GM18517 (cell line): ENCODE measurements around the gene KSR1.

ENCODE experiments used
- ATAC-seq: cut with Tn5 transposase; IDR thresholded peaks from one replicate; pipeline ENCODE4 v1.9.1; 2021; ENCODE audit warnings: mild to moderate bottlenecking, moderate library complexity; ENCODE audit not compliant: unreplicated experiment

Gene KSR1

DNA sequence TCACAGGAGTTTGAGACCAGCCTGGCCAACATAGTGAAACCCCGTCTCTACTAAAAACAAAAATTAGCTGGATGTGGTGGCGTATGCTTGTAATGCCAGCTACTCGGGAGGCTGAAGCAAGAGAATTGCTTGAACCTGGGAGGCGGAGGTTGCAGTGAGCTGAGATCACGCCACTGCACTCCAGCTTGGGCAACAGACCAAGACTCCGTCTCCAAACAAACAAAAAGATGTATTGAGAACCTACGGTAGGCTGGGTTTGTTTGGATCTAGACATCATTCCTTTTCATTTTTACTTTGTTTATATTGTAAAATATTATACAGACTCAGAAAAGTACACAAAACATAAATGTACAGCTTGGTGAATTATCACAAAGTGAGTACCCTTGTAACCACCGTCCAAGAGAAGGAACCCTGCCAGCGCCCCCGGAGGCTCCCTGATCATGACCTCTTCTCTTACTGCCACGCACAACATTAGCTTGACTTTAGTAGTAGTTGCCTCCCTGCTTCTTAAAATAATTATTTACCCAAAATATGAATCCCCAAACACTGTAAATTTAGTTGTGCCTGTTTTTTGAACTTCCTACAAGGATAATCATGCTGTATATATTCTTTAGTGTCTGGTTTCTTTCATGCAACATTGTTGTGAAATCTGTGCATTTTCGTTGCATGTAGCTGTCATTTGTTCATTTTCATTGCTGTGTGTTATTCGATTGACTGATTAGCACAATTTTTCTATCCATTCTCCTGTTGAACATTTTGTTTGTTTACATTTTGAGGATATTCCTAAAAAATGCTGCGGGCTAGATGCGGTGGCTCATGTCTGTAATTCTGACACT is 56.5 kb downstream of the KSR1 start:
- ATAC-seq: no peak

DNA sequence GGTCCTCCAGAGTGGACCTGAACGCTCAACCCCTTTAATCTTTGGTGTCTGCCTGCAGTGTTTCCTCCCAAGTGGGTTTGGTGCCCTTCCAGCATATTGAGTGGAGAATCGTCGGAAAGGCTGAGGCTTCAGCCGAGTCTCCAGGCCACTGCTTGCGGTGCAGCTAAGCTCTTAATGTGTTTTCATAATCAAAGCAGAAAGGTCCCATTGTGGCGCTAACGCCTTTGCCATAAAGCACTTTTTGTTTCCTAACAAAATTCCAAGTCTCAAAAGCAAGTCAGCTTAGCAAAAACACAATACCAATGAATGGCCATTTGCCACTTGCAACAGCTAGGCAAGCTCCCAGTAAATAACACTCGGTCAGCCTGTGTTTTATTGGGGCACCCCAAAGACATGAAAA is 57.6 kb downstream of the KSR1 start:
- ATAC-seq: no peak

DNA sequence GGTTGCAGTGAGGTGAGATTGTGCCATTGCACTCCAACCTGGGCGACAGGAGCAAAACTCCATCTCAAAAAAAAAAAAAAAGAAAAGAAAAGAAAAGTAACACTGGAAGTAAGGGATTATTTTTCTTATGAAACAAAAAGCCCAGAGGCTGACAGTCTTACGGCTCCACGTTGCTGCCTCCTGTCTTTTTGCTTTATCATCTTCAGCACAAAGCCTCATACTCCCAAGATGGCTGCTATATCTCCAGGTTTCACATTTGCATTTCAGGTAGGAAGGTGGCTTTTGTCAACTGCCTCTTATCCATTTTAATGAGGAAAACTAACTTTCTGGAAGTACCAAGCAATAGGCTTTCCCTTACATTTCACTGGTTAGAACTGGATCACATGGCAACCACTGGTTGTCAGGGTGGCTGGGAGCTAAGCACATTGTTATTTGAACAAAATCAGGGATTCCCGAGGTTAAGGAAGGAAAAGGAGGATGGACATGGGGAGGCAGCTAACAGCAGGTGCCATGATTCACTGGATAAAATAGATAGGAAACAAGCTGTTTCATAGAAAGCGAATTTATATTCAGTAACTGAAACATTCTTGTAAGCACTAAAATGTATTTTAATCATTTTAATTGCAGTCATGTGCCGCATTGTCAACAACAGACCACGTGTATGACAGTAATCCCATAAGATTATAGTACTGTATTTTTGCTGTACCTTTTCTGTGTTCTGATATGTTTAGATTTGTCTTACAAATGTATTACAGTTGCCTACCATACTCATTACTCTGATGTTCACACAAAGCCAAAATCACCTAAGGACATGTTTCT is 58.6 kb downstream of the KSR1 start:
- no peak for ATAC-seq

DNA sequence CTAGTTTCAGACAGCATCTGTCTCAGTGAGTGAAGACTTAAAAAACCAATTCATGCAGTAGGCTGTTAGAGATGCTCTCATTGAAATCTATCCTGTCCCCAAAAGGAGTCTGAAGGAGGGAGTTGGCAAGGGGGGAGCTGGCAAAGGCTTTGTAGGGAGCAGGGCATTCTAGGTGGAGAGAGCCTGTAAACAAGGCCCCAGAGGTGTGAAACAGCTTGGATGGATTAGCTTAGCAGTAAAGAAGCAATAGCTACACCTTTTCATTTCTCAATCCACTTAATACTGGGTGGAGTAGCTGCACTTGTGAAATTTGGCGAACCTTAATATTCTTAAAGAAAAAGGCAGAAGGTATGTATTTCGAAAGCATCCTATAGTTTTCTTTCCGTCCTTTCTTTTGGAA is 61.8 kb downstream of the KSR1 start:
- ATAC-seq: no peak

DNA sequence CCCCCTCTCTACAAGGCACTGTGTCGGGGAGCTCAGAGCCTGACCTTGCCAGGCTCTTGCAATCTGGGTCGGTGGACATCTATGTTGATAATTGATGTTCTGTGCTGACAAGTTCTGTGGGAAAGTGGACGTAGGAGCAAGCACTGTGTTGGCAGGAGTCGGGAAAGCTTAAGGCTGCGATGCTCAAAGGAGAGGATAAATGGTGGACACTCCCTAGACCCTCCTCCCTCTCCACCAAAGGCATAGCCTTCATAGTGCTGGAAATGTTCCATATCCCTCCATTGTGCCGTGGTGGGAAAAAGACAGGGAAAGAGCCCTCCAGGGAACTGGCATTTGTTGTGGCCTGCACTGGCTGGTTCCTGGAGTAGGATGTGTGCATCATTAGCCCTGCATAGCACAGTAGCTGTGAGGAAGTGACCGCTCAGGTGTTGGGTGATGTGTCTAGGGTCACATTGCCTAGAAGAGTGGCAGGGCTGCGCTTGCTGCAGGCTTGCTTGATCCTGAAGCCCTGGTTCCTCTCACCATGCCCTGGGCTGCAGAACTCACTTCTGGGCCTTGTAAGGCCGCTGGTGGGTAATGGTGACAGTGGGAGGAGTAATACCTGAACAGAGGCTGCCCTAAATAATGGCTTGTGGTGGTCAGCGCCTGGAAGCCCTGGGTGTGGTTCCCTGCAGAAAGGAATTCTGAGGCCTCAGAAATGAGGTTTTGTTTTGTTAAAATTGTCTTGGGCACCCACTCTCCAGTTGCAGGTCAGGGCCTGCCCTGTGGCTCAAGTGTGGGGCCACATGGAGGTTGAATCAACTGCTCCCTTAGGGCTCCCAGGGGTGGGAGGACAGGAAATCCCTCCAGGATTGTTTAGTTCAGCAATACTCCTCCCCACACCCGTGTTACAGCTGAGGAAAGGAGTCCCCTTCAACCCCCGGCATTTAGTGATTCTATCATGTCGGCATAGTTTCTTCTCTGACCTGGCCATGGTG is 62.6 kb downstream of the KSR1 start:
- ATAC-seq: no peak

DNA sequence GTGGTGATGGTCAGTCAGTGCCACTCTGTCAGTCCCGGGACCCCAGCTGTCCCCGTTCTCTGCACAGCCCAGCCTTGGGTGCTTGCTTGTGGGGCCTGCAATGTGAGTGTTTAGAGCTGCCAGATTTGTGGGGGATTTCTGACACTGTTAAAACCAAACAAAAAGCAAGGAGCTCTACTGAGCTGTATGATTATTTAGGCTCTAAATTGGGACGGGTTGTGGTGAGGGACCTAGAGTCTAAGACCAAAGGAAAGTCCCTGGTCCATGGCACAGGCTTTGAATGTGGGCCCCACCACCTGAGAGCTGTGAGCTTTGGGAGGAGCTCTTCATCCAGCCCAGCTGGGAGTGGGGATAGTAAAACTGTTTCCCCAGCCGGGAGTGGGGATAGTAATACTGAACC is 63.3 kb downstream of the KSR1 start:
- ATAC-seq: peak; percentile 58

DNA sequence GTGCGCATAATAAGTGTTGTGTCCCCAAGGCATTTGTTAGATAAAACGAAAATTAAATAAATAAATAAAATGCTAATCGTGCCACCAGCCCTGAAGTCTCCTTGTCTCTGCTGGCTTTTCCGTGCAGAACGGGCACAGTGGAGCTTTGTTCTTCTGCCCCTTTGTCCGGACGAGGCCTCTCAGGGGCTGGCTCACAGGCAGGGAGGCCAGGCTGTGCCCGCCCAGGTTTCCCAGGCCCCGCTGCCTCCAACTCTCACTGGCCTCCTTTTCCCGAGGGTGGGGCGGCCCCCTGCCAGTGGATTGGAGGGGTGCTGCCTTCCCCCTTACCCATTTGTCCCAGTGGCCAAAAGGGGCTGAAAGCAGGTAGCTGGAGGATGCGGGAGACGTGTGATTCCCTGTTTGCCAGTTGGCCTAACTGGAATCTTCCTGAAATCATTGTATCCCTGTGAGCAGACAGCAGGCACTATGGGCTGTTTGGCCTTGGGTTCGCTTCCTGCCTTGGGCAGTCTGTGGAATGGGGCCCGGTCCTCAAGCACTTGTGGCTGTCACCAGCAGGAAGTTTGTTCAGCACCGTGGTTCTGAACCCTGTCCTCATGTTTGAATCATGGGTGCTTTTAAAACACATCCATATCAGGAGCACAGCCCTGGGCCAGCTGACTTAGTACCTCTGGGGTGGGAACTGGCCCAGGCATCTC is 64.4 kb downstream of the KSR1 start:
- no peak for ATAC-seq

DNA sequence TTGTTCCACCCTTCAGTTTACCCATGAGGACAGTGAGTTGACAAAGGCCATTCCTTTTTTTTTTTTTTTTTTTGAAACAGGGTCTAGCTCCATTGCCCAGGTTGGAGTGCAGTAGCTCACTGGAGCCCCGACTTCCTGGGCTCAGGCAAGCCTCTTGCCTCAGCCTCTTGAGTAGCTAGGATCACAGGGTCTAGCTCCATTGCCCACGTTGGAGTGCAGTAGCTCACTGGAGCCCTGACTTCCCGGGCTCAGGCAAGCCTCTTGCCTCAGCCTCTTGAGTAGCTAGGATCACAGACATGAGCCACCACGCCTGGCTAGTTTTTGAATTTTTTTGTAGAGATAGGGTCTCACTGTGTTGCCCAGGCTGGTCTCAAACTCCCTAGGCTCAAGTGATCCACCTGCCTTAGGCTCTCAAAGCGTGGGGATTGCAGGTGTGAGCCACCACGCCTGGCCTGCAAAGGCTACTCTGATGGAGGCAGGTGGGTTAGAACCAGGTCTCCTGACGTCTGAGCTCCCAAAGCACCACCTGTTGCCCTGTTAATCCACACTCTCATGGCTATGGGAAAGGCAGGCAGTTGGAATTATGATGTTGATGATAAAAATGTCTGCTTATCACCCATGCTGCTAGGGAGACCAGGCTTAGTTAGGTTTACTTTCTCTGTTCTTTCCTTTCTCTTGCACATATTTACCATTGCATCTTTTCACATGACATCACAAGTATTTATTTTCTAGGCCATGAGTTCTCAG is 65.2 kb downstream of the KSR1 start:
- ATAC-seq: no peak

DNA sequence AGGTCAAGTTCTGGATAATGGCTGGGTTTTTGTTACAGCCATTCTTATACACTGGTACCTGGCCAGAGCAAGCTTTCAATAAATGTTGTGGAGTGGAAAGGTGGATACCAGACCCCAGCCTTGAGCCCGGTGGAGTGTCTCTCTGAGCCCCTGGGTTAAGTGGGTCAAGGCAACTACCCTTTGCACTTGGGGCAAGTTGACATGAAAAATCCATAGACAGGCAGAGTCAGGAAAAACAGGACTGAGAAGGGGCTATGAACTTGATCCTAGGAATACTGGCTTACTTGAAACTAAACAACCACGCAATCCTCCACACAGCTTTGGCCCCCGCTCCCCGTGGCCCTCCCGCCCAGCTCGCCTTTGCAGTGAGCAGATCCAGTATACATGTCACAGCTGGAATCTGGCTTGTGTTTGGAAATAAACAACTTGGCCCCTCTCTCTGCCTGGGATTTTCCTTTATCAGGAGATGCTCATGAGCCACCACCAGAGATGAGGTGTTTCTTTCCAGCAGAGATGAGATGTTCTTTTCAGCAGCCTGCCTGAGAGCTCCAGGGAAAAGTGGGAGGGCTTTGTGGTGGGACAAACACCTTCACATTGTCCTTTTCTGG is 65.9 kb downstream of the KSR1 start:
- ATAC-seq: no peak

DNA sequence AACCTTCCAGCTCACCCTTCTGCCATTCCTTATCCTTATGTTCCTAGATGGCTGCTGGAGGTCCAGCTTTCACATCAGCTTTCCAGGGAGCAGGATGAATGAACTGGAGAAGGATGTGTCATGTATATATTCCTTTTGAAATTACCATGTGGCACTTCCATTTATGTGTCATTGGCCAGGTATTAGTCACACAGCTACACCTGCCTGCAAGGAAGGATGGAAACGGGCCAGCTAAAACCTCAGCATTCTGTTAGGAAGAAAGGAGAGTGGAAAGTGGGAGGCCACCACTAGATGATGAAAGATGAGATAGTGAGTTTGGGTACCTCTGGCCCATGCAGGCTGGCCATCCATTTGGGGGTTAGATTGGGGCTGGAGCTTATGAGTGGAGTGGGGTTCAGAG is 67.5 kb downstream of the KSR1 start:
- no peak for ATAC-seq

DNA sequence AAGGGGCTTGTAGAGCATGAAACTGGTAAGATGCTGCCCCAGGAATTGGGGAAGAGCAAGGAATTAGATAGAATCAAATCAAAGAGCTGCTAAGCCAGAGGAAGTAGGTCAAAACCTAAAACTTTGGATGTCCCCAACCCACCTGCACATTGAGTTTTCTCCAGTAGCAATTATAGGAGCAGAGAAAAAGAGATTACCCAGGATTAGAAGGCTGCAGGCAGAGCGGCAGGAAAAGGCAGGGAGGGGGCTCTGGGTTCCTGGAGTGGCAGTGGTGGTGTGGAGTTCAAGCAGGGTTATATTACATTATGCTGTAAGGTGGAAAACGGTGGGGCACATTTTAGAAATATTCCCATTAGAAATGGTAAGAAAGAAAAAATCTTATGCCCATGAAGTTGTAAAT is 68.3 kb downstream of the KSR1 start:
- ATAC-seq: no peak

DNA sequence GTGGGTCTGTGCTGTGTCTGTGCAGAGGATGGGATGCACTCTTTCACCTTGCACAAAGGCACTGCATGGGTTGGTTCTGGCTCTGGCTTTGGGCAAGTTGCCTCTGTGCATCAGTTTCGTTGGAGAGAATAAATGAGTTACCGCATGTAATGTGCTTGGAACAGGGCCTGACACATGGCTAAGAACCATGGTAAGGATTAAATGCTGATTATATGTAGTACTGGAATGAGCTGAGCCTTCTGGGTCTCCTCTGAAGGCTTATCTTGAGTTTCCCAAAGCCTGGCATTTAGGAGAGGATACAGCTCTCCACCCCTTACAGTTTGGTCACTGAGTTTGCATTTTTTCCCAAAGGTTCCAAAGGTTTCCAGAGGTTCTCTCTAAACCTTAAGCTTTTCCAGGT is 69.1 kb downstream of the KSR1 start:
- no peak for ATAC-seq

DNA sequence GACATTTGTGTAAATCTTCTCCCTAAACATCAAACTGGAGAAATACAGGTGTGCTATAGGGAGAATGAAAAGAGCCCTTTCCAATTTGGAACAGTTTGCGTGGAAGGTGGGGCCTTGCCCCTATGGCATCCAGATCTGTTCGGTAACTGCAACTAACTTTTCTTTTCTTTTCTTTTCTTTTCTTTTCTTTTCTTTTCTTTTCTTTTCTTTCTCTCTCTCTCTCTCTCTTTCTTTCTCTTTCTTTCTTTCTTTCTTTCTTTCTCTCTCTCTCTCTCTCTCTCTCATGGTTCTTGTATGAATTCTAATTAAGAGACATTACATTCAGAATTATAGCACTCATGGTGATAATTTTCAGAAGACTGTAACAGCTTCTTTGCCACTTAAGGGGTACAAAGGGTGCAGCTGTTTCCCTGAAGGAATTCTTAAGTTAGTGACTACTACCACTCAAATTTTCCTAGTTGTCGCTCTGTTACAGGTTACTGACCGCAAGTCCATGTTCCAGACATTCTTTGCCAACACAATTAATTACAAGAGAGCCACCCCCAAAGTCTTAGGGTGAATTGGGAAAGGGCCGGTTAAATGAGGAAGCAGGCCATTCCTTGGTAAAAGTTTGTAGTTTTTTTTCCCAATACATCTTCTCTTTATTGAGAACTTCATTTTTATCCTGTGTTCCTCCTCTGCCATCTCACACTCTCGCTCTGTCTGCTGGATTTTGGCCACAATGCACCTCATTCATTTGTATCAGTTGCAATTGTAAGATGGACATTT is 69.8 kb downstream of the KSR1 start:
- ATAC-seq: no peak

DNA sequence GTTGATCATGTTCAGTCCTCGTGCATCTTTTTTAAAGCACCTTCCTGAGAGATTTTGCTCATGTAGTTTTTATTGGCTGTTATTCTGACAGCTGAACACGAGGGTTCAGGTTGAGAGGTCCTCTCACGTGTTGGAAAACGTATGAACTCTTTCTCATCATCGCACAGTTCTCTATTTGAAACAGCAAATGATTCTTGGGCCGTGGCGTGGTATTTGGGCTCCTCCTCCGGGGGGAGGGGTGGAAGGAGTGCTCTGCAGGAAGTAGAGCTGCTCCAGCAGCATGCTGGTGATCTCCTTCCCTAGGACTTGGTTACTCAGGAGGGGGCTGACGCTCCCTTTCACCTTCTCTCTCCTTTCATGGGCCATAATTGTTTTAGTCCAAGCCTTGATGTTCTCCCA is 70.4 kb downstream of the KSR1 start:
- peak; percentile 55 for ATAC-seq

DNA sequence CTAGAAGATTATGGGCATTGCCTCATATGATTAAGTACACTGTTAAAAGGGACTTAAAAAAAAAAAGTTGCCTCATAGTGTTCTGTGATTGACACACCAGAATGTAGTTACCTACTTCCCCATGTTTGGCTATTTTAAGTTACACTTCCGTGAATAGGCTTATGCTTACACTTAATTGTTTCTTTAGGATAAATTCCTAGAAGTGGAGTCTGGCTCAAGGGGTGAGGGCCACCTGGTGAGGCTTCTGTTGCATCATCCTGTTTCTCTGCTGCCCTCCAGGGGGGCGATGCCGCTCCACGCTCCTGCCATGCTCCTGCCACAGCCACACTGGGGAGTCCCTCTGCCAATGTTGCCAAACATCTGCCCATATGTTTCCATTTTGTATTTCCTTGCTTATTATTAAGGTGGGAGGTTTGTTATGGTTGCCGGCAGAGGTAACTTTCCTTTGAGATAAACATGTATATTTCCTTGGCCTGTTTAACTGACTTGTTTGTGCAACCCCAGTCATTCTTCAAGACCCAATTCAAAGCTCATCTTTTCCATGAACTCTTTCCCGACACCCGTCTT is 73.1 kb downstream of the KSR1 start:
- no peak for ATAC-seq

DNA sequence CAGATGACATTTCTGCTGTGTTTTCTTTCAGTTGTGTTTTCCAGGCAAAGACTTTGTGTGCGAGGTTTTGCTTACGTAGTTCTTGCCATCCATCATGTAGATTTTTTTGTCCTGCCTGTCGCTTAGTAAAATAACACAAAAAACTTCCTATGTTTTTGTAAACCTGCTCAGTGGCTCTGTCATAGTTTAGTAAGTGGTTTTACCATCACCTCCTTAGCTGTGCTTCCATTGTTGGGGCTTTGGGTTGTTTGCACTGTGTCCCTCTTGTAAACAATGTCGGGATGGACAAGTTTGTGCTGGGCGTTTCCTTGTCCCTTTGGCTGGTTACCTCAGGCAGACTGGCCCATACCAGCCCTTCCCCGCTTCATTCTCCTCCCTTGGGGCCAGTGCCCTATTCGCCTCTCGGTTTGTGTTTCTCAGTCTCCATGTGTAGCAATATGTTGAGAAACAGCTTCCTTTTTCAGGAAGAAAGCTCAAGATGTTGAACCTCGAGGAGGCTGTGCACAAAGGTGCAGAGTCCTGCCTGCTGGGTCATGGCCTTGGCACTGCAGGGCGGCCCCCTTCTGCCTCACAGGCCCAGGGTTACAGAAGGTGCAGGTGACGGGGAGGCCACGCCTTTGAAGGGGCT is 74.6 kb downstream of the KSR1 start:
- ATAC-seq: no peak

DNA sequence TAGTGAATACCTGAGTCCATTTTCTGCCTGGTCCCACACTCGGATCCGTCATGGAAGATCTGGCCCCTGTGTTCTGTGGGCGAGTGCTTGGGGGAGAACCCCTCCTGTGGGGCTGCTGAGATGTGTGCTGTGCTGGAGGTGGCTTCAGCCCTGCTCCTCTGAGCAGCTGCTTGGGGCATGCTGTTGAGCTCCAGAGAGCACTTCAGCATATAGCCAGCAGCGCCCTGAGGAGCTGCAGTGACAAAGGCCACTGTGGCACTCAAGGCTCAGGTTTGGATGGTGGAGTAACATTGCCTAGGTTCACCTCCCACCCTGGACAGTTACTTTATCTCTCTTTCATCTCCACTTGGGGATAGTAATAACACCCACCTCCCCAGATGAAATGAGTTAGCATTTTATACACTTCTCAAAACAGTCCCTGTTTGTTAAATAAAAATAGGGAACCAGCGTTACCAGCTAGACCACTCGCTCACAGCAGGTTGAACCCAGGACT is 75.3 kb downstream of the KSR1 start:
- no peak for ATAC-seq
